ENCODE data around the gene ZRANB3. TPM values are rescaled to one million over a fixed set of nuclear protein-coding genes. Genes with fewer than 3 reads are reported as not detected.

ZRANB3 gene
- total and polyA plus RNA-seq, 2 experiments from 2014 or later, result 5.7 to 6.4 TPM

GRCh38 chr2:135097532-135098231 is 433.3 kb downstream of the ZRANB3 start:
- no peak for DNase-seq
- Histone ChIP-seq H3F3A (ENCODE audit: insufficient read depth) (no peaks in the 10 kb centered on the region), H3K79me2 (ENCODE audit: insufficient read depth) (peaks cover 75% of the 10 kb centered on the region), H2AFZ (no peak overlapping the region), H3K27ac (no peak overlapping the region), H3K9me2 (ENCODE audit: insufficient read depth) (no peaks in the 10 kb centered on the region), H3K9ac (no peak overlapping the region), H3K9me3 (ENCODE audit: low read depth) (no peaks in the 10 kb centered on the region), H4K20me1 (ENCODE audit: insufficient read depth) (no peaks in the 10 kb centered on the region), H3K27me3 (replicated peaks; ENCODE audit: insufficient read depth) (no peaks in the 10 kb centered on the region), H3K4me3 (no peak overlapping the region), H3K36me3 (ENCODE audit: low read depth) (peaks cover 36% of the 10 kb centered on the region), H3K4me1 (ENCODE audit: insufficient read depth) (peaks cover 6% of the 10 kb centered on the region; the same call in 1 of the 2 replicates), H3K4me2 (ENCODE audit: unreplicated experiment) (no peak overlapping the region)
- in situ Hi-C loops (cut with MboI), result no loop called here
- TF ChIP-seq EZH2 (IDR thresholded peaks at IDR 0.05; ENCODE audit: insufficient read depth, poor library complexity, severe bottlenecking), result no peak
- TF ChIP-seq EZH2phosphoT487 (IDR thresholded peaks at IDR 0.05; ENCODE audit: insufficient read depth, low read depth), result no peak
- 96 to 98% methylated on average over 2 of the region's 2 CpGs for WGBS, 2 experiments (ENCODE audit: low coverage in 1 of 2, low lambda C conversion rate in 2 of 2, missing lambda C conversion rate in 2 of 2)

DNA sequence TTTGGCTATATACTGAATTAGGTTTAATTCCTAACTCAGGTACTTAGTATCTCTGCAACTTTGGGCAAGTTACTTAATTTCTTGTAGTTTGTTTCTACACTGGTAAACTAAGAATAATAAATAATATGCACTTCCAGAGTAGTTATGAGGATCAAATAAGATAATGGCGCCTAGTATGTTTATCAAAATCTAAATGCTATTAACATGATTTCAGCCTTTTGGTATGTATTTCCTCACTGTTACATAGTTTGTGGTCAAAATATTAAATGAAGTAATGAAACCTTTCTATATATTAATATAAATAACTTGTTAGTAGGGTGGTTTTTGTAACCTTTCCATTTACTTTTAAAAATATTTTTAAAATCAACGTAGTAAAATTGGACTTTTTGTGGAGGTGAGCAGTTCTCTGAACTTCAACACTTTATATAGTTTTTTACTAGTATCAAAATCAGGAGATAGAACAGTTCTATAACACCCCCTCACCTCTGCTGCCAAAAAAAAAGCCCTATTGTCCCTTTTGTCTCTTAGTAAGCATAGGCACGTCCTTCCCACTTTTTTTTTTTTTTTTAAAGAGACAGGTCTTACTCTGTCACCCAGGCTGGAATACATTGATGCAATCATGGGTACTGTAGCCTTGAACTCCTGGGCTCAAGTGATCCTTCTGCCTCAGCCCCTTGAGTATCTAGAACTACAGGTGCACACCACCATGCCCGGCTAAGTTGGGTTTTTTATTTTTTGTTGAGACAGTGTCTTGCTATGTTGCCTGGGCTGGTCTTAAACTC is 434.2 kb downstream of the ZRANB3 start:
- Histone ChIP-seq H3K4me2 (ENCODE audit: unreplicated experiment) (no peak overlapping the region), H3K79me2 (ENCODE audit: insufficient read depth) (peaks cover 75% of the 10 kb centered on the region), H3K9me2 (ENCODE audit: insufficient read depth) (no peaks in the 10 kb centered on the region), H3F3A (ENCODE audit: insufficient read depth) (no peaks in the 10 kb centered on the region), H3K36me3 (ENCODE audit: low read depth) (peaks cover 37% of the 10 kb centered on the region), H3K4me3 (no peak overlapping the region), H2AFZ (no peak overlapping the region), H3K9me3 (ENCODE audit: low read depth) (no peaks in the 10 kb centered on the region), H3K4me1 (ENCODE audit: insufficient read depth) (peaks cover 6% of the 10 kb centered on the region; the same call in 1 of the 2 replicates), H3K27me3 (replicated peaks; ENCODE audit: insufficient read depth) (no peaks in the 10 kb centered on the region), H4K20me1 (ENCODE audit: insufficient read depth) (no peaks in the 10 kb centered on the region), H3K27ac (no peak overlapping the region), H3K9ac (no peak overlapping the region)
- 85 to 90% methylated on average over 4 of the region's 4 CpGs for WGBS, 2 experiments (ENCODE audit: low coverage in 1 of 2, low lambda C conversion rate in 2 of 2, missing lambda C conversion rate in 2 of 2)
- TF ChIP-seq EZH2 (IDR thresholded peaks at IDR 0.05; ENCODE audit: insufficient read depth, poor library complexity, severe bottlenecking), result no peak
- TF ChIP-seq EZH2phosphoT487 (IDR thresholded peaks at IDR 0.05; ENCODE audit: insufficient read depth, low read depth), result no peak
- in situ Hi-C loops (cut with MboI), result no loop called here
- no peak for DNase-seq

GRCh38 chr2:135095591-135095990 is 435.4 kb downstream of the ZRANB3 start:
- Histone ChIP-seq H3K4me2 (ENCODE audit: unreplicated experiment) (no peak overlapping the region), H3K9me2 (ENCODE audit: insufficient read depth) (no peaks in the 10 kb centered on the region), H4K20me1 (ENCODE audit: insufficient read depth) (no peaks in the 10 kb centered on the region), H3K9me3 (ENCODE audit: low read depth) (no peaks in the 10 kb centered on the region), H3K36me3 (ENCODE audit: low read depth) (peaks cover 32% of the 10 kb centered on the region), H3K4me1 (ENCODE audit: insufficient read depth) (peaks cover 6% of the 10 kb centered on the region; the same call in 1 of the 2 replicates), H3K9ac (no peak overlapping the region), H3K79me2 (ENCODE audit: insufficient read depth) (peaks cover 77% of the 10 kb centered on the region), H3F3A (ENCODE audit: insufficient read depth) (no peaks in the 10 kb centered on the region), H3K27me3 (replicated peaks; ENCODE audit: insufficient read depth) (no peaks in the 10 kb centered on the region), H2AFZ (no peak overlapping the region), H3K27ac (no peak overlapping the region), H3K4me3 (no peak overlapping the region)
- 98% methylated on average over 3 of the region's 3 CpGs for WGBS, 2 experiments (ENCODE audit: low coverage in 1 of 2, low lambda C conversion rate in 2 of 2, missing lambda C conversion rate in 2 of 2)
- DNase-seq, result no peak
- TF ChIP-seq EZH2phosphoT487 (IDR thresholded peaks at IDR 0.05; ENCODE audit: insufficient read depth, low read depth), result no peak
- no peak for TF ChIP-seq EZH2 (IDR thresholded peaks at IDR 0.05; ENCODE audit: insufficient read depth, poor library complexity, severe bottlenecking)
- in situ Hi-C loops (cut with MboI), result no loop called here

GRCh38 chr2:135094508-135094907 is 436.5 kb downstream of the ZRANB3 start:
- H3K36me3 ChIP-seq (ENCODE audit: low read depth), result peaks cover 32% of the 10 kb centered on the region
- no peak overlapping the region for H2AFZ ChIP-seq
- in situ Hi-C loops (cut with MboI), result no loop called here
- TF ChIP-seq EZH2phosphoT487 (IDR thresholded peaks at IDR 0.05; ENCODE audit: insufficient read depth, low read depth) (no peak), EZH2 (IDR thresholded peaks at IDR 0.05; ENCODE audit: insufficient read depth, poor library complexity, severe bottlenecking) (no peak)
- H3K79me2 ChIP-seq (ENCODE audit: insufficient read depth), result peaks cover 77% of the 10 kb centered on the region
- H3K4me1 ChIP-seq (ENCODE audit: insufficient read depth), result peaks cover 6% of the 10 kb centered on the region; the same call in 1 of the 2 replicates
- H3K27me3 ChIP-seq (replicated peaks; ENCODE audit: insufficient read depth), result no peaks in the 10 kb centered on the region
- H3K9me2 ChIP-seq (ENCODE audit: insufficient read depth), result no peaks in the 10 kb centered on the region
- H4K20me1 ChIP-seq (ENCODE audit: insufficient read depth), result no peaks in the 10 kb centered on the region
- H3K9me3 ChIP-seq (ENCODE audit: low read depth), result no peaks in the 10 kb centered on the region
- H3K4me2 ChIP-seq (ENCODE audit: unreplicated experiment), result no peak overlapping the region
- H3K27ac ChIP-seq, result no peak overlapping the region
- H3K4me3 ChIP-seq, result no peak overlapping the region
- WGBS, 2 experiments (ENCODE audit: low coverage in 1 of 2, low lambda C conversion rate in 2 of 2, missing lambda C conversion rate in 2 of 2), result 96 to 100% methylated on average over 2 of the region's 2 CpGs
- no peak for DNase-seq
- H3F3A ChIP-seq (ENCODE audit: insufficient read depth), result no peaks in the 10 kb centered on the region
- no peak overlapping the region for H3K9ac ChIP-seq

All from GM23248 (cell line).